GM23338 (cell line): ENCODE data around the gene ETV2. TPM values are rescaled to one million over a fixed set of nuclear protein-coding genes. Genes with fewer than 3 reads are reported as not detected.
"Not testable (repeated sequence)": the region's sequence is repeated elsewhere in the genome, so short reads cannot be mapped to it uniquely, and the experiment has no call there.

ENCODE experiments used
- ATAC-seq: fragments of 200-7000 bp; cut with Tn5 transposase; 3 replicates; pipeline ENCODE4 v1.9.1; 2020
- DNase-seq: peaks from one replicate; pipeline ENCODE4 v3.0.0-alpha.2; 2015; ENCODE audit warnings: low spot score
- H2AFZ ChIP-seq: fragments of 200-600 bp; sonication (generic); 2 replicates; pipeline ENCODE4 v1.8.0; 2016; ENCODE audit warnings: antibody characterized with exemption, mild to moderate bottlenecking, moderate library complexity
- H3F3A ChIP-seq: fragments of 200-600 bp; sonication (generic); replicated peaks from 2 replicates; pipeline ENCODE4 v1.8.0; 2017; ENCODE audit warnings: antibody characterized with exemption, mixed run types, low read depth
- H3K27ac ChIP-seq: fragments of 200-600 bp; sonication (generic); 2 replicates; pipeline ENCODE4 v1.6.1; 2016; ENCODE audit warnings: low read depth
- H3K27me3 ChIP-seq: fragments of 200-600 bp; sonication (generic); 2 replicates; pipeline ENCODE4 v1.8.0; 2016; ENCODE audit warnings: mild to moderate bottlenecking, mixed run types, moderate library complexity; ENCODE audit not compliant: insufficient read depth
- H3K36me3 ChIP-seq: fragments of 200-600 bp; sonication (generic); 2 replicates; pipeline ENCODE4 v1.8.0; 2016; ENCODE audit warnings: mild to moderate bottlenecking; ENCODE audit not compliant: insufficient read depth
- H3K4me1 ChIP-seq: fragments of 200-600 bp; sonication (generic); 2 replicates; pipeline ENCODE4 v1.8.0; 2016; ENCODE audit warnings: mild to moderate bottlenecking, moderate library complexity; ENCODE audit not compliant: insufficient read depth
- H3K4me2 ChIP-seq: fragments of 200-600 bp; sonication (generic); 2 replicates; pipeline ENCODE4 v1.7.1; 2017; ENCODE audit warnings: mixed run types
- H3K4me3 ChIP-seq: fragments of 200-600 bp; sonication (generic); 2 replicates; pipeline ENCODE4 v1.6.1; 2016; ENCODE audit warnings: mixed run types
- H3K79me2 ChIP-seq: fragments of 200-600 bp; sonication (generic); replicated peaks from 2 replicates; pipeline ENCODE4 v1.8.0; 2017; ENCODE audit warnings: mild to moderate bottlenecking; ENCODE audit not compliant: insufficient read depth
- H3K9me2 ChIP-seq: fragments of 200-600 bp; sonication (generic); 2 replicates; pipeline ENCODE4 v1.8.0; 2017; ENCODE audit not compliant: insufficient read depth
- H4K20me1 ChIP-seq: fragments of 200-600 bp; sonication (generic); replicated peaks from 2 replicates; pipeline ENCODE4 v1.8.0; 2017; ENCODE audit warnings: mild to moderate bottlenecking; ENCODE audit not compliant: insufficient read depth
- H3K27ac Mint-ChIP-seq: 2 replicates; pipeline ENCODE4 v1.8.0; 2020; ENCODE audit warnings: inconsistent platforms, mild to moderate bottlenecking, moderate library complexity, mixed read lengths
- H3K27me3 Mint-ChIP-seq: 3 replicates; pipeline ENCODE4 v1.8.0; 2022; ENCODE audit warnings: low read depth, mild to moderate bottlenecking, moderate library complexity, mixed read lengths, inconsistent platforms; ENCODE audit not compliant: insufficient read depth, poor library complexity
- H3K36me3 Mint-ChIP-seq: 3 replicates; pipeline ENCODE4 v1.8.0; 2021; ENCODE audit warnings: low read depth, mild to moderate bottlenecking, inconsistent platforms, moderate library complexity, mixed read lengths
- H3K4me1 Mint-ChIP-seq: 3 replicates; pipeline ENCODE4 v1.8.0; 2020; ENCODE audit warnings: mild to moderate bottlenecking, inconsistent platforms, mixed read lengths
- H3K4me3 Mint-ChIP-seq: 3 replicates; pipeline ENCODE4 v1.8.0; 2021; ENCODE audit warnings: moderate library complexity, mild to moderate bottlenecking, inconsistent platforms, mixed read lengths
- H3K9me3 Mint-ChIP-seq: 3 replicates; pipeline ENCODE4 v1.8.0; 2020; ENCODE audit warnings: moderate library complexity, mild to moderate bottlenecking, inconsistent platforms, mixed read lengths
- JUNB ChIP-seq: IDR thresholded peaks from one replicate; pipeline ENCODE4 v1.6.1; 2016; ENCODE audit warnings: antibody characterized with exemption; ENCODE audit not compliant: unreplicated experiment
- POLR2AphosphoS5 ChIP-seq: IDR thresholded peaks from 2 replicates; pipeline ENCODE4 v1.6.1; 2016; ENCODE audit warnings: antibody characterized with exemption, low read depth
- ZNF114 ChIP-seq: fragments of 250-450 bp; sonication (Bioruptor Pico); IDR thresholded peaks from 2 replicates; pipeline ENCODE4 v1.5.0; 2020; ENCODE audit warnings: mild to moderate bottlenecking, moderate library complexity
- polyA plus RNA-seq: library from polyadenylated mRNA; unstranded; fragments of >200 nt; fragmentation: Nextera tagmentation; extraction: Ambion mirVana; gene quantifications from 2 replicates; pipeline ENCODE4 v1.2.1, GENCODE V29; 2016
- total RNA-seq: library from RNA; depleted of rRNA; stranded (reverse); fragments of >200 nt; shearing (Covaris generic); gene quantifications from 2 replicates; pipeline ENCODE4 v1.2.3, GENCODE V29; 2014
- TF ChIP-seq, protein P1 (sequence below): IDR thresholded peaks from one replicate; pipeline ENCODE4 v1.6.1; 2018; ENCODE audit warnings: antibody characterized with exemption; ENCODE audit not compliant: unreplicated experiment

The ETV2 gene
- total and polyA plus RNA-seq, 2 experiments from 2014 or later, result 0.87 to 1.5 TPM

- not testable (repeated sequence) for ATAC-seq
Measured at GRCh38 chr19:35604436-35604835, 37.1 kb upstream of the ETV2 start.

GRCh38 chr19:35607170-35607569 is 34.4 kb upstream of the ETV2 start:
- H3K27ac Mint-ChIP-seq, H3K4me3 ChIP-seq, H3K36me3 Mint-ChIP-seq, H3K4me2 ChIP-seq, H3K4me3 Mint-ChIP-seq, DNase-seq, H3K9me2 ChIP-seq, H3K27me3 ChIP-seq, H3K36me3 ChIP-seq, H3K4me1 Mint-ChIP-seq, H2AFZ ChIP-seq, H3K4me1 ChIP-seq, H3K27ac ChIP-seq, ATAC-seq, H4K20me1 ChIP-seq, H3K79me2 ChIP-seq, H3F3A ChIP-seq: not testable (repeated sequence)
- H3K9me3 Mint-ChIP-seq, result peaks cover 37% of the 10 kb centered on the region
- H3K27me3 Mint-ChIP-seq, result peaks cover 10% of the 10 kb centered on the region

More at GRCh38 chr19:35604436-35604835, 37.1 kb upstream of the ETV2 start:
- not testable (repeated sequence) for H2AFZ ChIP-seq, H3K4me1 Mint-ChIP-seq, H3K79me2 ChIP-seq, H3K27ac Mint-ChIP-seq, H3K4me1 ChIP-seq, H4K20me1 ChIP-seq, H3K4me2 ChIP-seq, H3K36me3 ChIP-seq, H3K4me3 ChIP-seq, H3K27me3 Mint-ChIP-seq, H3K4me3 Mint-ChIP-seq, H3K27ac ChIP-seq, H3K36me3 Mint-ChIP-seq, H3F3A ChIP-seq, DNase-seq, H3K9me2 ChIP-seq, H3K27me3 ChIP-seq
- peaks cover 37% of the 10 kb centered on the region for H3K9me3 Mint-ChIP-seq

GRCh38 chr19:35607661-35608060 is 33.9 kb upstream of the ETV2 start:
- H3K36me3 ChIP-seq, result no peaks in the 10 kb centered on the region; the same call in none of the 2 replicates
- H3K9me2 ChIP-seq, result no peaks in the 10 kb centered on the region
- H4K20me1 ChIP-seq, result no peaks in the 10 kb centered on the region
- no peak overlapping the region for H3K4me3 ChIP-seq
- no peaks in the 10 kb centered on the region for H3K27me3 ChIP-seq
- TF ChIP-seq, protein P1, sequence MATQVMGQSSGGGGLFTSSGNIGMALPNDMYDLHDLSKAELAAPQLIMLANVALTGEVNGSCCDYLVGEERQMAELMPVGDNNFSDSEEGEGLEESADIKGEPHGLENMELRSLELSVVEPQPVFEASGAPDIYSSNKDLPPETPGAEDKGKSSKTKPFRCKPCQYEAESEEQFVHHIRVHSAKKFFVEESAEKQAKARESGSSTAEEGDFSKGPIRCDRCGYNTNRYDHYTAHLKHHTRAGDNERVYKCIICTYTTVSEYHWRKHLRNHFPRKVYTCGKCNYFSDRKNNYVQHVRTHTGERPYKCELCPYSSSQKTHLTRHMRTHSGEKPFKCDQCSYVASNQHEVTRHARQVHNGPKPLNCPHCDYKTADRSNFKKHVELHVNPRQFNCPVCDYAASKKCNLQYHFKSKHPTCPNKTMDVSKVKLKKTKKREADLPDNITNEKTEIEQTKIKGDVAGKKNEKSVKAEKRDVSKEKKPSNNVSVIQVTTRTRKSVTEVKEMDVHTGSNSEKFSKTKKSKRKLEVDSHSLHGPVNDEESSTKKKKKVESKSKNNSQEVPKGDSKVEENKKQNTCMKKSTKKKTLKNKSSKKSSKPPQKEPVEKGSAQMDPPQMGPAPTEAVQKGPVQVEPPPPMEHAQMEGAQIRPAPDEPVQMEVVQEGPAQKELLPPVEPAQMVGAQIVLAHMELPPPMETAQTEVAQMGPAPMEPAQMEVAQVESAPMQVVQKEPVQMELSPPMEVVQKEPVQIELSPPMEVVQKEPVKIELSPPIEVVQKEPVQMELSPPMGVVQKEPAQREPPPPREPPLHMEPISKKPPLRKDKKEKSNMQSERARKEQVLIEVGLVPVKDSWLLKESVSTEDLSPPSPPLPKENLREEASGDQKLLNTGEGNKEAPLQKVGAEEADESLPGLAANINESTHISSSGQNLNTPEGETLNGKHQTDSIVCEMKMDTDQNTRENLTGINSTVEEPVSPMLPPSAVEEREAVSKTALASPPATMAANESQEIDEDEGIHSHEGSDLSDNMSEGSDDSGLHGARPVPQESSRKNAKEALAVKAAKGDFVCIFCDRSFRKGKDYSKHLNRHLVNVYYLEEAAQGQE, result no peak
- TF ChIP-seq POLR2AphosphoS5, result no peak
- no peak for TF ChIP-seq ZNF114
- TF ChIP-seq JUNB, result no peak
- Mint-ChIP-seq H3K4me1 (0 out of 3 replicates have a peak, but pooled peaks cover 5% of the 10 kb centered on the region), H3K27ac (no peak overlapping the region), H3K27me3 (peaks cover 14% of the 10 kb centered on the region), H3K9me3 (peaks cover 37% of the 10 kb centered on the region), H3K4me3 (no peak overlapping the region), H3K36me3 (peaks cover 7% of the 10 kb centered on the region; the same call in 2 of the 3 replicates)
- H3K4me2 ChIP-seq, result no peak overlapping the region
- DNase-seq (no peak), ATAC-seq (no peak)
- H3K79me2 ChIP-seq, result no peaks in the 10 kb centered on the region
- no peaks in the 10 kb centered on the region for H3K4me1 ChIP-seq
- H3K27ac ChIP-seq, result no peak overlapping the region
- no peaks in the 10 kb centered on the region for H3F3A ChIP-seq
- H2AFZ ChIP-seq, result no peak overlapping the region
